ENCODE data around the gene FAF1.

FAF1 gene

GRCh38 chr1:50418600-50419109 is 541.4 kb downstream of the FAF1 start:
- Mint-ChIP-seq H3K27ac (no peak overlapping the region), H3K4me3 (peak overlapping the region; percentile 64 to 72 (median 69)), H3K27me3 (ENCODE audit: low read depth) (peaks cover 96% of the 10 kb centered on the region), H3K9me3 (peaks cover 9% of the 10 kb centered on the region), H3K4me1 (peaks cover 43% of the 10 kb centered on the region), H3K36me3 (ENCODE audit: low read depth) (no peaks in the 10 kb centered on the region)
- TF ChIP-seq, protein P1, sequence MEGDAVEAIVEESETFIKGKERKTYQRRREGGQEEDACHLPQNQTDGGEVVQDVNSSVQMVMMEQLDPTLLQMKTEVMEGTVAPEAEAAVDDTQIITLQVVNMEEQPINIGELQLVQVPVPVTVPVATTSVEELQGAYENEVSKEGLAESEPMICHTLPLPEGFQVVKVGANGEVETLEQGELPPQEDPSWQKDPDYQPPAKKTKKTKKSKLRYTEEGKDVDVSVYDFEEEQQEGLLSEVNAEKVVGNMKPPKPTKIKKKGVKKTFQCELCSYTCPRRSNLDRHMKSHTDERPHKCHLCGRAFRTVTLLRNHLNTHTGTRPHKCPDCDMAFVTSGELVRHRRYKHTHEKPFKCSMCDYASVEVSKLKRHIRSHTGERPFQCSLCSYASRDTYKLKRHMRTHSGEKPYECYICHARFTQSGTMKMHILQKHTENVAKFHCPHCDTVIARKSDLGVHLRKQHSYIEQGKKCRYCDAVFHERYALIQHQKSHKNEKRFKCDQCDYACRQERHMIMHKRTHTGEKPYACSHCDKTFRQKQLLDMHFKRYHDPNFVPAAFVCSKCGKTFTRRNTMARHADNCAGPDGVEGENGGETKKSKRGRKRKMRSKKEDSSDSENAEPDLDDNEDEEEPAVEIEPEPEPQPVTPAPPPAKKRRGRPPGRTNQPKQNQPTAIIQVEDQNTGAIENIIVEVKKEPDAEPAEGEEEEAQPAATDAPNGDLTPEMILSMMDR (IDR thresholded peaks at IDR 0.05; ENCODE audit: unreplicated experiment in 3 of 3), result no peak

DNA sequence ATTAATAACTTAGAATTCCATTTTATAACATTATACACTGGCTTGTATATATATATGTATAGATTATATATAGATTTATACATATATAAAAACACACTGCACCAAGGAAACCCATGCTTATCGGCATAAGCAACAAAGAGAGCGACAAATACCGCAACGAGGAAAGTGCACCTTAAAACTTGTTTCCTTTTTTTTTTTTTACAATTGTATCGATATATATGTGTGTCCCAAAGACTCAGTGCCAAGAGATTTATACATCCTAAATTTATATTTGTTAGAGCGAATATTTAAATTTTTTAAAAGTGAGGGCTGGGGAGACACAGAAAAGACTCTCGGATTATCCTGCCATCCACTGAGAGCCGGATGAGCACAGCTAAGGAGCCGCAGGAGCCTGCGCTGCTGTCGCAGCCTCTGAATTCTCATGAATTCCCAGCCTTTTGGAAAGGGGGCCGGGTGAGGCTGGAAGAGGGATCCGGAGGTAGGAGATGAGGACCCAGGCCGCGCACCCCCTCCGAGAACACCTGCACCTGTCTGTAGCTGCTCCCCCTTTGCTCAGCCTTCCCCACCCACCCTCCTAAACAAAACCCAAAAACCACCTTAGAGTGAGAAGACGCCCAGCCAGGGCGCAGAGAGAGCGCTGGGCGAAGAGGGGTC is 542.0 kb downstream of the FAF1 start:
- peaks cover 38% of the 10 kb centered on the region for H3K4me1 Mint-ChIP-seq
- TF ChIP-seq, protein P1 (IDR thresholded peaks at IDR 0.05; ENCODE audit: unreplicated experiment in 3 of 3), result no peak
- H3K9me3 Mint-ChIP-seq, result peaks cover 11% of the 10 kb centered on the region
- H3K27me3 Mint-ChIP-seq (ENCODE audit: low read depth), result peaks cover 96% of the 10 kb centered on the region
- no peak overlapping the region for H3K27ac Mint-ChIP-seq
- no peaks in the 10 kb centered on the region for H3K36me3 Mint-ChIP-seq (ENCODE audit: low read depth)
- peak overlapping the region; percentile 36 to 72 (median 40) for H3K4me3 Mint-ChIP-seq

DNA sequence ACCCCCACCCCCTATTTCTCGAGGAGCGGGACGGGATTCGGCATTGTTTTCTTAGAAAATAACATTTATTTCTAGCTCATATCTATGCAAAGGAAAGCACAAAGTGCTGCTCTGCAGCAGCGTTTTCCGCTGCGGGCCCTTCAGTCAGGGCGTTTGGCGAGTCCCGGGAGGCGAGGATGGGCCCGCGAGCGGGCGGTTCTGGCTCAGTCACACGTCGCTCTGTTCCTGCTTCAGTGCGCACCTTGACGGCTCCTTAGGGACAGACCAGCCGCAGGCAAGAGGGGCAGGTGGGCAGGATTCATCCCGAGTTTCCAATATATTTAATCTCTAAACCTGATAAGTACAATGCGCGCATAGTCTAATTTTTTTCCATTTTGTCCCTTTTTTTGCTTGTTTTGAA is 542.6 kb downstream of the FAF1 start:
- TF ChIP-seq, protein P1 (IDR thresholded peaks at IDR 0.05; ENCODE audit: unreplicated experiment in 3 of 3), result no peak
- H3K36me3 Mint-ChIP-seq (ENCODE audit: low read depth), result no peaks in the 10 kb centered on the region
- no peak overlapping the region for H3K27ac Mint-ChIP-seq
- peak overlapping the region; percentile 26 to 60 (median 40) for H3K4me3 Mint-ChIP-seq
- H3K9me3 Mint-ChIP-seq, result peaks cover 14% of the 10 kb centered on the region
- H3K27me3 Mint-ChIP-seq (ENCODE audit: low read depth), result peaks cover 96% of the 10 kb centered on the region
- H3K4me1 Mint-ChIP-seq, result peaks cover 32% of the 10 kb centered on the region

DNA sequence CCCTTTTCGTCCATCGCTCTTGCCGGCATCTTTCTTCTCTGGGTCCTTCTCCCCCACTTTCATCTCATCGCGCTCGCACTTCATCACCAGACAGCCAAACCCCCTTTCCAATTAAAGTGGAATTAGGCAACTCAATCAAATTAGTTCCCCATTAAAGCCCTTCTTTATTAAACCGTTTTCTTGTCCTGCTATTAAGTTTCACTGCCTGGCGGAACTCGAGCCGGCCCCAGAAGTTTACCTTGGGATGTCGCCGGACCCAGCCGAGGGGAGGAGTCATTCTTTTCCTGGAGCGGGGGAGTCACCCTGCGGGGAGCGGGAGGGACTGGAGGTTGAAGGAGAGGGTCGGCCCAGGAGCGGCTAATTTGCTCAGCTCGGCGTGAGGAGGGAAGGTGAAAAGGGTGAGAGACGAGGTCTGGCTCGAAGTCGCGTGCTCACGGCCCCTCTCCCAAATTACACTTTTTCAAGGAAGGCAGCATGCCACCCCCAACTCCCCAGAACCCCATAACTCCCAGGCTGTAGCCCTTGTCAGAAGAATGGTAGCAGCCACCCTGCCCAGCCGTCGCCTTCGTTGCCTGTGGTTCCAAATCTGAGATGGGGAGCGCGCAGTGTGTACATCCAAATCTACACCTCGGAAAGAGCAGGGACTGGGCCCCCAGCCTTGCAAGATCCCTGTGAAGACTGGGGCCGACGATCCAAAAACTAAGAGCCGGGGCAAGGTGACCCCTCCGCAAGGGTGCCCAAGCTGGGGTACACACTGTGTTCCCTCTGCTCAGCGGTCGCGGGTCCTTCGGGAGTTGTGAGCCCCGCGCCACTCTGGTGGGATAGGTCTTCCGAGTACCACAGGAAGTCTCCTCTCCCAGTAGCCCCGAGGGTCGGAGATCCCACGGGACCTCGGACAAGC is 543.3 kb downstream of the FAF1 start:
- H3K27me3 Mint-ChIP-seq (ENCODE audit: low read depth), result peaks cover 95% of the 10 kb centered on the region
- peaks cover 14% of the 10 kb centered on the region for H3K9me3 Mint-ChIP-seq
- no peak overlapping the region for H3K27ac Mint-ChIP-seq
- no peaks in the 10 kb centered on the region for H3K36me3 Mint-ChIP-seq (ENCODE audit: low read depth)
- H3K4me3 Mint-ChIP-seq, result peak overlapping the region; percentile 43 to 71 (median 61)
- TF ChIP-seq, protein P1 (IDR thresholded peaks at IDR 0.05; ENCODE audit: unreplicated experiment in 3 of 3), result no peak
- H3K4me1 Mint-ChIP-seq, result peaks cover 25% of the 10 kb centered on the region

DNA sequence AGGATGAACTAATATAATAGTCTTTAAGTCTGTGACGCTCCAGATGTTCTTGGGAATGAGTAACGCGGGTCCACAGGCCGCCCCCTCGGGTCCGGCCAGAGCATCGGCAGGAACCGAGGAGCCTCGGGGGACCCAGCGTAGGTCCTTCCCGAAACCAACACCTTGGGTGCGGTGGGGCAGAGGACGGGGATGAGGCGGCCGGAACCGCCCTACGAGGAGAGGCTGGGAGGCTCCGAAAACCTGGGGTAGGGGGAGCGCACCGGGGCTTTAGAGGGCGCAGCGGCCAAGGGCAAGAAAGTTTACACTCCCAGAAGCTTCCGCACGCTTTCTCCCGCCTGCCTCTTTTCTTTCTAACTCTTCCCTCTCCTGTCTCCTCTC is 543.9 kb downstream of the FAF1 start:
- TF ChIP-seq, protein P1 (IDR thresholded peaks at IDR 0.05; ENCODE audit: unreplicated experiment in 3 of 3), result no peak
- H3K4me1 Mint-ChIP-seq, result peaks cover 21% of the 10 kb centered on the region
- H3K36me3 Mint-ChIP-seq (ENCODE audit: low read depth), result no peaks in the 10 kb centered on the region
- H3K27ac Mint-ChIP-seq, result no peak overlapping the region
- peaks cover 14% of the 10 kb centered on the region for H3K9me3 Mint-ChIP-seq
- peak overlapping the region in 2 of 3 experiments; percentile 25 to 71 for H3K4me3 Mint-ChIP-seq
- peaks cover 93% of the 10 kb centered on the region for H3K27me3 Mint-ChIP-seq (ENCODE audit: low read depth)

Data from nephron (organoid).